Activated CD4-positive, alpha-beta memory T cell treated with anti-CD3 and anti-CD28 coated beads for 36 hours (primary cell): Measurements from ENCODE around the gene PIK3R2. TPM values are rescaled to one million over a fixed set of nuclear protein-coding genes. Genes with fewer than 3 reads are reported as not detected.

Experiments used
- CTCF ChIA-PET: fragments of 350-600 bp; sonication (Branson Sonifier 250); formaldehyde crosslinking; loops from one replicate; lab custom pipeline; 2021; ENCODE audit warnings: antibody characterized with exemption, inconsistent platforms; lab: Charles Lee
- POLR2A ChIA-PET: fragments of 350-600 bp; sonication (Branson Sonifier 250); formaldehyde crosslinking; loops from one replicate; lab custom pipeline; 2021; ENCODE audit warnings: antibody characterized with exemption; lab: Charles Lee
- DNase-seq: peaks from one replicate; pipeline ENCODE4 v3.0.0-alpha.2; 2020
- H3K27ac Mint-ChIP-seq: one replicate; pipeline ENCODE4 v1.8.0; 2021; ENCODE audit warnings: mixed read lengths
- H3K27me3 Mint-ChIP-seq: one replicate; pipeline ENCODE4 v1.8.0; 2021; ENCODE audit warnings: mixed read lengths
- H3K36me3 Mint-ChIP-seq: one replicate; pipeline ENCODE4 v1.8.0; 2021; ENCODE audit warnings: mixed read lengths
- H3K4me1 Mint-ChIP-seq: one replicate; pipeline ENCODE4 v1.8.0; 2021; ENCODE audit warnings: low read depth, mixed read lengths
- H3K4me3 Mint-ChIP-seq: one replicate; pipeline ENCODE4 v1.8.0; 2021; ENCODE audit warnings: mild to moderate bottlenecking, mixed read lengths
- H3K9me3 Mint-ChIP-seq: one replicate; pipeline ENCODE4 v1.8.0; 2021; ENCODE audit warnings: mixed read lengths
- intact Hi-C: fragments of 100-400 bp; cut with micrococcal nuclease; formaldehyde crosslinking; loops from one replicate; pipeline ENCODE4 v1.15.1; 2023
- total RNA-seq, 2 experiments: library from RNA; stranded (reverse); gene quantifications; one replicate each; pipeline ENCODE4 v1.2.3, GENCODE V29; 2021

PIK3R2 gene
- total RNA-seq, 2 experiments from 2014 or later = 14.9 to 19.1 TPM

DNA sequence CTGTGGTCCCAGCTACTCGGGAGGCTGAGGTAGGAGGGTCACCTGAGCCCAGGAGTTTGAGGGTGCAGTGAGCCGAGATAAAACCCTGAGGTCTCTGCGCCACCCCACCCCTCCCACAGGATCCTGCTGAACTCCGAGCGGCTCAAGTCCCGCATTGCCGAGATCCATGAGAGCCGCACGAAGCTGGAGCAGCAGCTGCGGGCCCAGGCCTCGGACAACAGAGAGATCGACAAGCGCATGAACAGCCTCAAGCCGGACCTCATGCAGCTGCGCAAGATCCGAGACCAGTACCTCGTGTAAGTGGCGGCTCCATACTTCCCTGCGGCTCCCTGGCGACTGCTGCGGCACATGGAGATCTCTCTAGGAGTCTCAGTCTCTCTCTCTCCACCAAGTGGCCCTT is 14.0 kb downstream of the PIK3R2 start:
- ChIA-PET CTCF (interaction anchor here (1.0 to 2.5 kb wide), 8 partner anchors 10 to 243 kb away, joined by 3 to 35 read pairs (median 4); no protein-coding TSS in a partner anchor), POLR2A (no interaction called here)
- H3K9me3 Mint-ChIP-seq = no peaks in the 10 kb centered on the region
- intact Hi-C loops = no loop called here
- H3K27ac Mint-ChIP-seq = no peak overlapping the region
- no peaks in the 10 kb centered on the region for H3K27me3 Mint-ChIP-seq
- DNase-seq = no peak
- H3K4me3 Mint-ChIP-seq = no peak overlapping the region
- H3K36me3 Mint-ChIP-seq = peaks cover 19% of the 10 kb centered on the region
- no peaks in the 10 kb centered on the region for H3K4me1 Mint-ChIP-seq

DNA sequence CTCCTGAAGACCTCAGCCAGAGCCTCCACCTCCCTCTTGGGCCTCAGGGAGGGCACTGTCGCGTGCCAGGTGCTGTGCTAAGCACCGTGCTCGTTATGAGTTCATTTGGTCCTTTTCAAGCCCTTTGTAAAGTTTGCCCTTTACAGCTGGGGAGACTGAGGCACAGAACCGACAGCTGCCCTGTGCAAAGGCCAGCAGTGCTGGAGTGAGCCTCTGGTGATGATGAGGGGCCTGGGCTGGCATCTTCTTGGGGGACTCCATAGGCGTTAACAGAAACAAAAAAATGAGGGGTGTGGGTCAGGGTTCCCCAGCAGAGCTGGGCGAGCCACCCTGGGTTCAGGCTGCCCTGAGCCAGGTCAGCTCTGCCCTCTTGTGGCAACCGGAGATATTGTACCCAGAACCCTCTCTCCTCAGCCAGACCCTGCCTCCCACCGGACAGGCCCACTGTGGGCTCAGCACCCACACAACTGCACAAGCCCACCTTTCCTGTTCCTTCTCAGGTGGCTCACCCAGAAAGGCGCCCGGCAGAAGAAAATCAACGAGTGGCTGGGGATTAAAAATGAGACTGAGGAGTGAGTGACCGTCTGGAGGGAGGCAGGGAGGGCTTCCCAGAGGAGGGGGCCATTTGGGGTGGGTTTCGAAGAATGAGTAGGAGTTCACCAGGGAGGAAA is 15.1 kb downstream of the PIK3R2 start:
- Mint-ChIP-seq H3K4me3 (no peak overlapping the region), H3K9me3 (no peaks in the 10 kb centered on the region), H3K4me1 (no peaks in the 10 kb centered on the region), H3K36me3 (peaks cover 19% of the 10 kb centered on the region), H3K27ac (no peak overlapping the region), H3K27me3 (no peaks in the 10 kb centered on the region)
- DNase-seq = peak; percentile 75
- ChIA-PET CTCF (interaction anchor here (0.6 to 2.5 kb wide), 25 partner anchors 10 to 381 kb away, joined by 3 to 35 read pairs (median 3); partner anchors contain the start of genes MAST3 and MPV17L2), POLR2A (no interaction called here)
- intact Hi-C loops = loop anchor here (1.0 kb wide), 1 partner anchor 55 kb away; no protein-coding TSS in a partner anchor

DNA sequence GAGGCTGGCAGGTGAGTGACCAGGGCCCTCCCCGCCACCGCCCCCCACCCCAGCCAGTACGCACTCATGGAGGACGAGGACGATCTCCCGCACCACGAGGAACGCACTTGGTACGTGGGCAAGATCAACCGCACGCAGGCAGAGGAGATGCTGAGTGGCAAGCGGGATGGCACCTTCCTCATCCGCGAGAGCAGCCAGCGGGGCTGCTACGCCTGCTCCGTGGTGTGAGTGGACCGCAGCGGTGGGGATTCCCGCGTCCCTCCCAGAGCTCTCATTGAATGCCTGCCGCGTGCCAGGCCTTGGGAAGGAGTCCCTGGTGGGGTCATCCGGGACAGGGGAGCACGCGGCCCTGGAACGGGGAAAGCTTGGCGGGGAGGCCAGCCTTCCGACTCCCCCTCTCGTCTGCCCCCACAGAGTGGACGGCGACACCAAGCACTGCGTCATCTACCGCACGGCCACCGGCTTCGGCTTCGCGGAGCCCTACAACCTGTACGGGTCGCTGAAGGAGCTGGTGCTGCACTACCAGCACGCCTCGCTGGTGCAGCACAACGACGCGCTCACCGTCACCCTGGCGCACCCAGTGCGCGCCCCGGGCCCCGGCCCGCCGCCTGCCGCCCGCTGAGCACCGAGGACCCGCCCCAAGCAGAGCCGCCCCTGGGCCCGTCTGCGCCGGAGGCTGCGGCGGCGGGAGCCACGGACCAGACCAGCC is 15.9 kb downstream of the PIK3R2 start:
- POLR2A ChIA-PET = no interaction called here
- Mint-ChIP-seq H3K27me3 (no peaks in the 10 kb centered on the region), H3K27ac (no peak overlapping the region), H3K9me3 (no peaks in the 10 kb centered on the region), H3K4me3 (no peak overlapping the region), H3K4me1 (peaks cover 3% of the 10 kb centered on the region), H3K36me3 (peaks cover 16% of the 10 kb centered on the region)
- intact Hi-C loops = loop anchor here (1.0 kb wide), 1 partner anchor 56 kb away; no protein-coding TSS in a partner anchor
- DNase-seq = no peak
- CTCF ChIA-PET = interaction anchor here (0.6 to 2.5 kb wide), 16 partner anchors 9 to 381 kb away, joined by 3 to 35 read pairs (median 4); no protein-coding TSS in a partner anchor

DNA sequence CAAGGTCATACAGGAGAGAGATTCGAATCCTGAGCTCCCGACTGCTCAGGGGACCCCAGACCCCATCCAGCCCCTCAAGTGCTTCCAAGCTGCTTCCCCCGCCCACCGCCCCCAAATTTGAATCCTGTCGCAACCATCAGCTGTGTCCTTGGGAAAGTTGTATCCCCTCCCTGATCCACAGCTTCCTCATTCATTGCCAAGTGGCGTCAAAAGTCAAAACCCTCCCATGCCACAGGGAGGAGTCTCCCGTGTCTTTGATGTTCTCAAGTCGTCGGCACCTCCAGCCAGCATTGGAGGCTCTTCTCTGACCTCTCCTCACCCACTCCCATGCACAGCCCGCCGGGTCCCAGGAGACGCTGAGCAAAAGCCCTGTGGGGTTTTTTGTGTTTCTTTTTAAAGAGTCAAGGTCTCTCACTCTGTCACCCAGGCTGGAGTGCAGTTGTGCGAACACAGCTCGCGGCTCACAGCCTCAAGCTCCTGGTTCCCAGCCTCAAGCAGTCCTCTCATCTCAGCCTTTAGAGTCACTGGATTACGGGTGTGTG is 17.8 kb downstream of the PIK3R2 start:
- no peaks in the 10 kb centered on the region for H3K9me3 Mint-ChIP-seq
- H3K36me3 Mint-ChIP-seq = peaks cover 12% of the 10 kb centered on the region
- POLR2A ChIA-PET = no interaction called here
- no peaks in the 10 kb centered on the region for H3K27me3 Mint-ChIP-seq
- CTCF ChIA-PET = interaction anchor here (0.5 to 1.7 kb wide), 4 partner anchors 17 to 291 kb away, joined by 3 to 6 read pairs (median 3); no protein-coding TSS in a partner anchor
- H3K4me3 Mint-ChIP-seq = no peak overlapping the region
- DNase-seq = no peak
- intact Hi-C loops = no loop called here
- H3K4me1 Mint-ChIP-seq = peaks cover 9% of the 10 kb centered on the region
- H3K27ac Mint-ChIP-seq = no peak overlapping the region

DNA sequence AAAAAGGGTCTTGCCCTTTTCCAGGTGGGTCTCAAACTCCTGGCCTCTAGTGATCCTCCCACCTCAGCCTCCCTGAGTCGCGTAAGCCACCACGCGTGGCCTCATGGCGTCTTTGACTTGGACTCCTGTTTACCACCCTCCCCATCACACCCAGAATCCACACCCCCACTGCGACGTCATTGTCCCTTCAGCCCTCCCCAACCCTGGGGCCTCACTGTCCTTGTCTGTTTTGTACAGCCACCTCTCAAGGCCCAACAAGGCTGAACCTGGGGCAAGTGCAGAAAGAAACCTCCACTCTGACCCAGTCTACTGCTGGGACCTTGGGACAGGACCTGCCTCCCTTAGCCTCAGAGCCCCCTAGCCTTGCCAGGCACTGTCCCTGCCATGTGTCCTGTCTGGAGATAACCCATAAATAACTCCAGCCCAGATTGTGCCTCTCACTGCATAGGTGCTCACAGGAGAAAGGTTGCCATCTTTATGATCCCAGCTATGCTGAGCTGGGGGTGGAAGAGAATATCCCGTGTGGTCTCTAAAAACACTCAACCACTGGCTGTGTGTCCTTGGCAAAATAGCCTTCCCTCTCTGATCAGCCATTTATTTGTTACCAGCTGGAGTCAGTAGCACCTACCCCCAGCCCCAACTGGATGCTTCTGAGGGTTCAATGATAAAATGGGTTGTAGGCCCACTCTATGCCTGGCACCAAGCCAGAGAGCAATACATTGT is 18.8 kb downstream of the PIK3R2 start:
- H3K27me3 Mint-ChIP-seq = no peaks in the 10 kb centered on the region
- peaks cover 9% of the 10 kb centered on the region for H3K36me3 Mint-ChIP-seq
- ChIA-PET POLR2A (no interaction called here), CTCF (interaction anchor here (0.5 to 2.0 kb wide), 4 partner anchors 16 to 290 kb away, joined by 3 to 6 read pairs (median 4); no protein-coding TSS in a partner anchor)
- H3K4me1 Mint-ChIP-seq = peaks cover 9% of the 10 kb centered on the region
- DNase-seq = no peak
- intact Hi-C loops = loop anchor here (2.0 kb wide), 1 partner anchor 21 kb away; the partner anchor contains the start of gene MPV17L2
- no peaks in the 10 kb centered on the region for H3K9me3 Mint-ChIP-seq
- H3K27ac Mint-ChIP-seq = peak overlapping the region; percentile 33
- H3K4me3 Mint-ChIP-seq = no peak overlapping the region

DNA sequence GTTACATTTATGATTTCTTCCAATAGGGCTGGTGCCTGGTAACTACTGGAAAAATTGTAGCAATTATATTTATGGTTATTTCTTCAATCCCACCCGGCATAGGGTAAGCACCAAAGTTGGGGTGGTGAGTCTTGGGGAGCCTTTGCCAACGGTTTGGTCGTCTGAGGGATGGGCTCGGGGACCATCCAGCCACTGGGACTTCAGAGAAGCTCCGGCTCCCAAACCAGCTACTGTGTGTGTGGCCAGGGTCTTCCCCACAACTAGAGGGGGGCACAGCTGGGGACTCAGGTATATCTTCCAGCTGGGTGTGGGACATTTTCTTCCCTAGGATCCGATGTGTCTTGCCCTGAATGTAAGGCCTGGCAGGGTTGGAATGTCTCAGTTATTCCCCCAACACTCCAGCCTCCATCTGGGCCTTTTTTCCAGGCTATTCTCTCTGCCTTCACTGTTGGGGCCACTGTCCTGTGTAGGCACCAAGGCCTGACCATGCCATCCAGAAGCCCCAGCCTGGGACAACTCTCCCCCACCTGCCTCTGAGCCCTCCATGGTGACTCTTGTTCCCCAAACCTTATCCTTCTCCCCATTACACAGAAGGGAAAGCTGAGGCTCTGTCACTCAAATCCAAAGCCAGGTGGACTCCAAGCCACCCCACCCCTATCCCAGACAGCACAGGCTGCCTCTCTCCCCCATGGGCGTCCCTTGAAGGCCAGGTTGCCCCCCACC is 19.5 kb downstream of the PIK3R2 start:
- H3K27ac Mint-ChIP-seq = no peak overlapping the region
- no peak for DNase-seq
- CTCF ChIA-PET = interaction anchor here (2.0 kb wide), 1 partner anchor 59 kb away, joined by 5 read pairs; no protein-coding TSS in a partner anchor
- POLR2A ChIA-PET = no interaction called here
- no peaks in the 10 kb centered on the region for H3K9me3 Mint-ChIP-seq
- intact Hi-C loops = loop anchor here (2.0 kb wide), 1 partner anchor 20 kb away; the partner anchor contains the start of gene MPV17L2
- no peaks in the 10 kb centered on the region for H3K27me3 Mint-ChIP-seq
- H3K4me1 Mint-ChIP-seq = peaks cover 9% of the 10 kb centered on the region
- peaks cover 12% of the 10 kb centered on the region for H3K36me3 Mint-ChIP-seq
- H3K4me3 Mint-ChIP-seq = no peak overlapping the region

DNA sequence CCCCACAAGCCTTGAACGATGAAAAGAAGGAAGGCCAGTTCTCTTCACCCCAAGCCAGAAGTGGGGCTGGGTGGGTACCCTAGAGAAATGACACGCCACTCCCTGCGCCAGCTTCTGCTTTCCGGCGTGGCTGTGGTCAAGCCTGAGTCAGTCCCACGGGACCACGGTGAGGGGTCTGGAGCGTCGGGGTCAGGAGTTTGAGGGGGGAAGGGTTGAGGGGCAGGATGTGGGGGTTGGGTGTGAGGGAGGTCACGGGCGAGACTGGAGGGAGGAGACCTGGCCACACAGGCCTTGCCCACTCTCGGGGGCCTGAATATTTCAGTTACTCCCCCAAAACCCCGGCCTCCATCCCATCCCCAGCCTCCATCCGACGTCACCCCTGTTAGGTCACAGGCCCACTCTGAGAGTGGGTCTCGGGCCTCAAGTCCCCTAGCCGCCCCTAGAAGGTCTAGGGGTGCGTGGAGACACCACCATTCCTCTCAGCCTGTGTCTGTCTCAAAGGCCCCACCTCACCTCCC is 20.1 kb downstream of the PIK3R2 start:
- intact Hi-C loops = loop anchor here (2.0 kb wide), 1 partner anchor 20 kb away; the partner anchor contains the start of gene MPV17L2
- H3K4me3 Mint-ChIP-seq = peak overlapping the region; percentile 83
- no peaks in the 10 kb centered on the region for H3K9me3 Mint-ChIP-seq
- no peak for DNase-seq
- H3K36me3 Mint-ChIP-seq = peaks cover 13% of the 10 kb centered on the region
- ChIA-PET CTCF (interaction anchor here (2.0 kb wide), 1 partner anchor 60 kb away, joined by 5 read pairs; no protein-coding TSS in a partner anchor), POLR2A (no interaction called here)
- peak overlapping the region; percentile 72 for H3K27ac Mint-ChIP-seq
- no peaks in the 10 kb centered on the region for H3K27me3 Mint-ChIP-seq
- H3K4me1 Mint-ChIP-seq = peaks cover 9% of the 10 kb centered on the region

DNA sequence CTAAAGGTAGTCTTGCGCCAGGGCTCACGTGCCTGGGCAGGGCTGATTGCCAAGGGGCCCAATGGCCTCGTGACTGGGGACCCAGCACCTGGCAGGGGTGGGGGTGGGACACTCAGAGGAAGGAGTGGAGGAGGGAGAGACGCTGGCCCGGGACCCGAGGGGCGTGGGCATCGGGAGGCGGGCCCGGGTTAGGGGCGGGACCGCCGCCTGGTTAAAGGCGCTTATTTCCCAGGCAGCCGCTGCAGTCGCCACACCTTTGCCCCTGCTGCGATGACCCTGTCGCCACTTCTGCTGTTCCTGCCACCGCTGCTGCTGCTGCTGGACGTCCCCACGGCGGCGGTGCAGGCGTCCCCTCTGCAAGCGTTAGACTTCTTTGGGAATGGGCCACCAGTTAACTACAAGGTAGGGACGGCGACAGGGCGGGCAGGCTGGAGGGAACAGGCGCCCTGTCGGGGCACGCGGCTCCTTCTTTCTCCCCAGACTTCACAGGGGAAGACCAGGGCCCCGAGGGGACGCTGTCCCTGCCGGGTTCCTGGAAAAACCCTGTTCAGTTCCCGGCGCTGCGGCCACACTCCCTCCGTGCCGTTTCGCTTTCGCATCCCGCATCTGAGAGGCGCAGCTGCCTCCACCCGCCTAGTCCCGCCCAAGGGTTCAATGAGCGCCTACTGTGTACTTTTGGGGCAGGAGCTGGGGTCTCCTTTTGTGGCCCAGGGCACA is 20.8 kb downstream of the PIK3R2 start, which contains the start of gene IFI30:
IFI30 (plus strand) TSS at position 242 of the 717 bp plus-strand sequence; CDS start at position 271, 29 bp downstream.
- peak within 1 kb of the TSS; percentile 72 for H3K27ac Mint-ChIP-seq
- no peaks in the 10 kb centered on the region for H3K27me3 Mint-ChIP-seq
- POLR2A ChIA-PET = interaction anchor here (0.7 kb wide), 1 partner anchor 86 kb away, joined by 3 read pairs; no protein-coding TSS in a partner anchor
- intact Hi-C loops = loop anchor here (2.0 kb wide), 1 partner anchor 19 kb away; the partner anchor contains the start of gene MPV17L2
- H3K4me1 Mint-ChIP-seq = peaks cover 9% of the 10 kb centered on the region
- H3K9me3 Mint-ChIP-seq = no peaks in the 10 kb centered on the region
- CTCF ChIA-PET = interaction anchor here (0.8 to 2.1 kb wide), 7 partner anchors 8 to 238 kb away, joined by 3 to 6 read pairs (median 4); no protein-coding TSS in a partner anchor
- peaks cover 13% of the 10 kb centered on the region for H3K36me3 Mint-ChIP-seq
- peak within 1 kb of the TSS; percentile 83 for H3K4me3 Mint-ChIP-seq
- DNase-seq = peak; percentile 77

DNA sequence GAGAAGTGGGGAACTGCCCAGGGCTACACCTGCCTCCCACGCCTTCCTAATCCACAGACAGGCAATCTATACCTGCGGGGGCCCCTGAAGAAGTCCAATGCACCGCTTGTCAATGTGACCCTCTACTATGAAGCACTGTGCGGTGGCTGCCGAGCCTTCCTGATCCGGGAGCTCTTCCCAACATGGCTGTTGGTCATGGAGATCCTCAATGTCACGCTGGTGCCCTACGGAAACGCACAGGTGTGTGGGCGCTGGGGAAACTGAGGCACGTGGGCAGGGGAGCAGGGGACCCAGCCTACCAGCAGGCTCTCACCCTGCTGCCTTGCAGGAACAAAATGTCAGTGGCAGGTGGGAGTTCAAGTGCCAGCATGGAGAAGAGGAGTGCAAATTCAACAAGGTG is 22.0 kb downstream of the PIK3R2 start:
- Mint-ChIP-seq H3K36me3 (peaks cover 11% of the 10 kb centered on the region), H3K4me3 (peak overlapping the region; percentile 83), H3K4me1 (peaks cover 9% of the 10 kb centered on the region), H3K9me3 (no peaks in the 10 kb centered on the region), H3K27ac (no peak overlapping the region), H3K27me3 (no peaks in the 10 kb centered on the region)
- ChIA-PET CTCF (interaction anchor here (1.0 to 2.1 kb wide), 3 partner anchors 14 to 236 kb away, joined by 4 to 6 read pairs (median 4); no protein-coding TSS in a partner anchor), POLR2A (no interaction called here)
- intact Hi-C loops = no loop called here
- no peak for DNase-seq
